ENCODE measurements around the gene TRIM24. TPM values are rescaled to one million over a fixed set of nuclear protein-coding genes. Genes with fewer than 3 reads are reported as not detected.
A peak's percentile ranks its signal among the peaks of the same experiment; 100 is the strongest.
"Not testable (repeated sequence)": the region's sequence is repeated elsewhere in the genome, so short reads cannot be mapped to it uniquely, and the experiment has no call there.

Gene TRIM24
- total RNA-seq, 2 experiments from 2014 or later = 14.2 to 18.9 TPM

GRCh38 chr7:138463291-138463618 lies 3.2 kb downstream of the TRIM24 start:
- POLR2A ChIA-PET; H3K27ac Mint-ChIP-seq; DNase-seq; H3K36me3 Mint-ChIP-seq (ENCODE audit: low read depth); H3K9me3 Mint-ChIP-seq (ENCODE audit: low read depth); H3K4me3 Mint-ChIP-seq; H3K27me3 Mint-ChIP-seq; ATAC-seq: not testable (repeated sequence)
- CTCF ChIA-PET = interaction anchor here (0.6 kb wide), 1 partner anchor 251 kb away, joined by 3 read pairs; no protein-coding TSS in a partner anchor
- intact Hi-C loops (cut with DNase I, micrococcal nuclease) = loop anchor here (5.0 kb wide), 8 partner anchors 274 to 894 kb away; partner anchors contain the start of genes CREB3L2 (in 1 of the 2), FMC1 (in 1 of the 2), LUC7L2 (in 1 of the 2) and UBN2 (in 1 of the 2)
- peaks cover 45% of the 10 kb centered on the region for H3K4me1 Mint-ChIP-seq

- no peaks in the 10 kb centered on the region for H3K27me3 Mint-ChIP-seq
- H3K9me3 Mint-ChIP-seq (ENCODE audit: low read depth) = no peaks in the 10 kb centered on the region
- H3K36me3 Mint-ChIP-seq (ENCODE audit: low read depth) = peaks cover 11% of the 10 kb centered on the region
- CTCF ChIA-PET = interaction anchor here (0.9 to 1.2 kb wide), 4 partner anchors 9 to 304 kb away, joined by 3 to 5 read pairs (median 3); no protein-coding TSS in a partner anchor
- peaks cover 48% of the 10 kb centered on the region for H3K4me1 Mint-ChIP-seq
- POLR2A ChIA-PET = no interaction called here
- DNase-seq (no peak), ATAC-seq (no peak)
- intact Hi-C loops (cut with DNase I, micrococcal nuclease) = no loop called here
- no peak overlapping the region for H3K4me3 Mint-ChIP-seq
- H3K27ac Mint-ChIP-seq = no peak overlapping the region
Observed at GRCh38 chr7:138465046-138465445, 5.0 kb downstream of the TRIM24 start.

- H3K4me3 Mint-ChIP-seq; DNase-seq; POLR2A ChIA-PET; H3K9me3 Mint-ChIP-seq (ENCODE audit: low read depth); H3K27me3 Mint-ChIP-seq; H3K27ac Mint-ChIP-seq; intact Hi-C loops (cut with DNase I, micrococcal nuclease): not testable (repeated sequence)
- CTCF ChIA-PET = interaction anchor here (0.6 to 1.2 kb wide), 5 partner anchors 8 to 388 kb away, joined by 3 to 5 read pairs (median 3); no protein-coding TSS in a partner anchor
- Mint-ChIP-seq H3K4me1 (peaks cover 51% of the 10 kb centered on the region), H3K36me3 (ENCODE audit: low read depth) (peaks cover 11% of the 10 kb centered on the region)
- peak; percentile 49 for ATAC-seq
Observed at GRCh38 chr7:138466069-138466756, 6.2 kb downstream of the TRIM24 start.

- intact Hi-C loops (cut with DNase I, micrococcal nuclease) = no loop called here
- no peak for ATAC-seq
- no peaks in the 10 kb centered on the region for H3K9me3 Mint-ChIP-seq (ENCODE audit: low read depth)
- no peak for DNase-seq
- no peaks in the 10 kb centered on the region for H3K27me3 Mint-ChIP-seq
- no peak overlapping the region for H3K27ac Mint-ChIP-seq
- H3K4me3 Mint-ChIP-seq = no peak overlapping the region
- CTCF ChIA-PET = no interaction called here
- peaks cover 5% of the 10 kb centered on the region for H3K36me3 Mint-ChIP-seq (ENCODE audit: low read depth)
- H3K4me1 Mint-ChIP-seq = peaks cover 45% of the 10 kb centered on the region
- POLR2A ChIA-PET = interaction anchor here (0.6 kb wide), 1 partner anchor 35 kb away, joined by 4 read pairs; no protein-coding TSS in a partner anchor
Observed at GRCh38 chr7:138468244-138469123, 8.4 kb downstream of the TRIM24 start.

- DNase-seq (no peak), ATAC-seq (no peak)
- intact Hi-C loops (cut with DNase I, micrococcal nuclease) = no loop called here
- Mint-ChIP-seq H3K9me3 (ENCODE audit: low read depth) (no peaks in the 10 kb centered on the region), H3K4me1 (peaks cover 42% of the 10 kb centered on the region), H3K4me3 (no peak overlapping the region), H3K36me3 (ENCODE audit: low read depth) (peaks cover 4% of the 10 kb centered on the region), H3K27ac (no peak overlapping the region), H3K27me3 (no peaks in the 10 kb centered on the region)
- CTCF ChIA-PET = no interaction called here
- POLR2A ChIA-PET = no interaction called here
Observed at GRCh38 chr7:138470391-138471157, 10.5 kb downstream of the TRIM24 start.

- Mint-ChIP-seq H3K27me3 (no peaks in the 10 kb centered on the region), H3K9me3 (ENCODE audit: low read depth) (no peaks in the 10 kb centered on the region), H3K27ac (no peak overlapping the region), H3K4me3 (no peak overlapping the region), H3K36me3 (ENCODE audit: low read depth) (peaks cover 4% of the 10 kb centered on the region), H3K4me1 (peaks cover 45% of the 10 kb centered on the region)
- DNase-seq (no peak), ATAC-seq (no peak)
- POLR2A ChIA-PET = interaction anchor here (0.6 kb wide), 1 partner anchor 244 kb away, joined by 4 read pairs; no protein-coding TSS in a partner anchor
- intact Hi-C loops (cut with DNase I, micrococcal nuclease) = no loop called here
- CTCF ChIA-PET = no interaction called here
Observed at GRCh38 chr7:138472292-138473079, 12.4 kb downstream of the TRIM24 start.

- no peak for ATAC-seq
- CTCF ChIA-PET = interaction anchor here (0.9 kb wide), 1 partner anchor 411 kb away, joined by 3 read pairs; no protein-coding TSS in a partner anchor
- H3K27me3 Mint-ChIP-seq = no peaks in the 10 kb centered on the region
- no peaks in the 10 kb centered on the region for H3K9me3 Mint-ChIP-seq (ENCODE audit: low read depth)
- H3K4me3 Mint-ChIP-seq = no peak overlapping the region
- no peak for DNase-seq
- intact Hi-C loops (cut with DNase I, micrococcal nuclease) = no loop called here
- no peaks in the 10 kb centered on the region for H3K36me3 Mint-ChIP-seq (ENCODE audit: low read depth)
- H3K27ac Mint-ChIP-seq = no peak overlapping the region
- H3K4me1 Mint-ChIP-seq = peaks cover 50% of the 10 kb centered on the region
- POLR2A ChIA-PET = no interaction called here
Observed at GRCh38 chr7:138475377-138475776, 15.3 kb downstream of the TRIM24 start.

- ChIA-PET POLR2A (no interaction called here), CTCF (no interaction called here)
- ATAC-seq = no peak
- Mint-ChIP-seq H3K9me3 (ENCODE audit: low read depth) (no peaks in the 10 kb centered on the region), H3K4me3 (no peak overlapping the region), H3K4me1 (peaks cover 58% of the 10 kb centered on the region), H3K27ac (no peak overlapping the region), H3K27me3 (no peaks in the 10 kb centered on the region), H3K36me3 (ENCODE audit: low read depth) (peaks cover 5% of the 10 kb centered on the region)
- intact Hi-C loops (cut with DNase I, micrococcal nuclease) = no loop called here
- DNase-seq = no peak
Observed at GRCh38 chr7:138477081-138477578, 17.1 kb downstream of the TRIM24 start.

GRCh38 chr7:138477581-138477980 lies 17.5 kb downstream of the TRIM24 start:
- no peak for ATAC-seq
- no peak overlapping the region for H3K27ac Mint-ChIP-seq
- POLR2A ChIA-PET = no interaction called here
- H3K36me3 Mint-ChIP-seq (ENCODE audit: low read depth) = peaks cover 5% of the 10 kb centered on the region
- H3K4me1 Mint-ChIP-seq = peaks cover 59% of the 10 kb centered on the region
- intact Hi-C loops (cut with DNase I, micrococcal nuclease) = no loop called here
- H3K9me3 Mint-ChIP-seq (ENCODE audit: low read depth) = no peaks in the 10 kb centered on the region
- no peak overlapping the region for H3K4me3 Mint-ChIP-seq
- no peaks in the 10 kb centered on the region for H3K27me3 Mint-ChIP-seq
- no peak for DNase-seq
- CTCF ChIA-PET = no interaction called here

- ChIA-PET CTCF (interaction anchor here (0.6 to 0.8 kb wide), 3 partner anchors 9 to 577 kb away, joined by 3 read pairs; no protein-coding TSS in a partner anchor), POLR2A (no interaction called here)
- intact Hi-C loops (cut with DNase I, micrococcal nuclease) = no loop called here
- H3K27ac Mint-ChIP-seq = no peak overlapping the region
- no peak overlapping the region for H3K4me3 Mint-ChIP-seq
- H3K4me1 Mint-ChIP-seq = peaks cover 60% of the 10 kb centered on the region
- no peaks in the 10 kb centered on the region for H3K27me3 Mint-ChIP-seq
- peak; percentile 89 for ATAC-seq
- H3K36me3 Mint-ChIP-seq (ENCODE audit: low read depth) = peaks cover 5% of the 10 kb centered on the region
- no peak for DNase-seq
- H3K9me3 Mint-ChIP-seq (ENCODE audit: low read depth) = no peaks in the 10 kb centered on the region
Observed at GRCh38 chr7:138478499-138478908, 18.4 kb downstream of the TRIM24 start.
